ENCODE measurements around the gene LRRC42. TPM values are rescaled to one million over a fixed set of nuclear protein-coding genes. Genes with fewer than 3 reads are reported as not detected.

LRRC42 gene
- polyA plus RNA-seq, 2 of the 4 experiments (the other 2 are of a cell fraction), result 29.7 to 35.1 TPM

DNA sequence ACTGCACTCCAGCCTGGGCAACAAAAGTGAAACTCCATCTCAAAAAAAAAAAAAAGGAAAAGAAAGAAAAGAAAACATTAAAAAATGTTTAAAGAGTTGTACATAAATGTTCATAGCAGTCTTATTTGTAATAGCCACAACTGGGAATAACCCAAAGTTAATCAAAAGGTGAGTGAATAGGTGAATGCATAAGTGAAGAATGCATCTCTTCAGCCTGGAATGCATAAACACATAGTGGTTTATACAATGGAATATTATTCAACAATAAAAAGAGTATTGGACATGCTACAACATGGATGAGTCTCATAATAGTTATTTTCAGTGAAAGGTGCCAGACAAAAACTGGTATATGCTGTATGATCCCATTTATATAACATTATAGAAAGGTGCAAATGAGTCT lies 53.8 kb downstream of the LRRC42 start:
- DNase-seq (ENCODE audit: low read depth in 1 of 2, low spot score in 1 of 2), result no peak
- H3K9me3 ChIP-seq, result no peaks in the 10 kb centered on the region
- no peaks in the 10 kb centered on the region for H3K4me1 ChIP-seq
- no peak overlapping the region for H3K4me3 ChIP-seq
- no peak for TF ChIP-seq EHF (CRISPR knock-in tag; IDR thresholded peaks at IDR 0.05)
- TF ChIP-seq FOSB (CRISPR knock-in tag; IDR thresholded peaks at IDR 0.05), result no peak
- no peak for TF ChIP-seq SREBF2 (IDR thresholded peaks at IDR 0.05)
- TF ChIP-seq, protein P1, sequence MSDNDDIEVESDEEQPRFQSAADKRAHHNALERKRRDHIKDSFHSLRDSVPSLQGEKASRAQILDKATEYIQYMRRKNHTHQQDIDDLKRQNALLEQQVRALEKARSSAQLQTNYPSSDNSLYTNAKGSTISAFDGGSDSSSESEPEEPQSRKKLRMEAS (IDR thresholded peaks at IDR 0.05), result no peak
- no peak for TF ChIP-seq CBX2 (IDR thresholded peaks at IDR 0.05; ENCODE audit: borderline replicate concordance, low read depth)
- no peak for TF ChIP-seq GATA3 (IDR thresholded peaks at IDR 0.05; ENCODE audit: borderline replicate concordance)
- TF ChIP-seq ZSCAN20 (CRISPR knock-in tag; IDR thresholded peaks at IDR 0.05), result no peak
- TF ChIP-seq ESRRA (IDR thresholded peaks at IDR 0.05; ENCODE audit: borderline replicate concordance, low read length), result no peak
- ChIA-PET CTCF (no interaction called here), POLR2A (no interaction called here)
- H3K4me2 ChIP-seq, result no peak overlapping the region
- no peak for FAIRE-seq
- ATAC-seq, result no peak
- no peak overlapping the region for H3K27ac ChIP-seq

DNA sequence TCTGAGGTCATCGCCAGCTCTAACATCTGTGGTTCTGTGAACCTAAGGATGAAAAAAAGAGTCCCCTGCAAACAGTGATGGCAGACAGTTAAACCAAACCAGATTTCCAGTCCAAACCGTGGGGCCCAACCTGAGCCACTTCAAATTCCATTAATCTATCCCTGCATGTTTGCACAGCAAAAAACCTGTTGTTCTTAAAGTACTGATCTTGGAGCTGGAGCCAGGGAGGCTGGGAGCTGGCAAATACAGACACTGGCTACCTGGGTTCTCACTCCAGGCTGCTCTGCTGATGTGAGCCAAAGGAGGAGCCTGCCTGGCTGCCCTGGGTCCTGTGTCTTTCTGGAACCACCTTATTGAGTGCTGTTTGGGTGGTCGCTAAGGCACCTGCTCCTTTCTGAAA lies 55.4 kb downstream of the LRRC42 start:
- FAIRE-seq, result no peak
- CTCF ChIA-PET, result no interaction called here
- Histone ChIP-seq H3K27ac (no peak overlapping the region), H3K4me3 (no peak overlapping the region), H3K9me3 (no peaks in the 10 kb centered on the region), H3K4me1 (no peaks in the 10 kb centered on the region), H3K4me2 (no peak overlapping the region)
- no peak for DNase-seq (ENCODE audit: low read depth in 1 of 2, low spot score in 1 of 2)
- ATAC-seq, result no peak; a peak in 1 of 6 replicates
- TF ChIP-seq POLR2A (IDR thresholded peaks at IDR 0.05; ENCODE audit: low read length) (no peak), HOXA7 (CRISPR knock-in tag; IDR thresholded peaks at IDR 0.05) (no peak), HEYL (CRISPR knock-in tag; IDR thresholded peaks at IDR 0.05) (no peak), NR3C1 (IDR thresholded peaks at IDR 0.05) (no peak), FOSL2 (IDR thresholded peaks at IDR 0.05) (no peak), FOSL2 (CRISPR knock-in tag; IDR thresholded peaks at IDR 0.05) (no peak), MAZ (IDR thresholded peaks at IDR 0.05; ENCODE audit: borderline replicate concordance, low read depth, low read length) (no peak), ZFP36 (IDR thresholded peaks at IDR 0.05; ENCODE audit: borderline replicate concordance, partially characterized antibody) (no peak), RAD21 (conservative IDR thresholded peaks at IDR 0.05 in 1 of 2, IDR thresholded peaks at IDR 0.05 in 1 of 2) (no peak), ESRRA (IDR thresholded peaks at IDR 0.05; ENCODE audit: borderline replicate concordance, low read length) (no peak), EHF (CRISPR knock-in tag; IDR thresholded peaks at IDR 0.05) (no peak), HOXB5 (CRISPR knock-in tag; IDR thresholded peaks at IDR 0.05) (no peak), CBX8 (IDR thresholded peaks at IDR 0.05) (no peak), CBX2 (IDR thresholded peaks at IDR 0.05; ENCODE audit: borderline replicate concordance, low read depth) (no peak), KDM1A (IDR thresholded peaks at IDR 0.05; ENCODE audit: low read depth) (no peak)
- TF ChIP-seq, protein P2, sequence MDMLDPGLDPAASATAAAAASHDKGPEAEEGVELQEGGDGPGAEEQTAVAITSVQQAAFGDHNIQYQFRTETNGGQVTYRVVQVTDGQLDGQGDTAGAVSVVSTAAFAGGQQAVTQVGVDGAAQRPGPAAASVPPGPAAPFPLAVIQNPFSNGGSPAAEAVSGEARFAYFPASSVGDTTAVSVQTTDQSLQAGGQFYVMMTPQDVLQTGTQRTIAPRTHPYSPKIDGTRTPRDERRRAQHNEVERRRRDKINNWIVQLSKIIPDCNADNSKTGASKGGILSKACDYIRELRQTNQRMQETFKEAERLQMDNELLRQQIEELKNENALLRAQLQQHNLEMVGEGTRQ (IDR thresholded peaks at IDR 0.05), result no peak
- TF ChIP-seq, protein P3, sequence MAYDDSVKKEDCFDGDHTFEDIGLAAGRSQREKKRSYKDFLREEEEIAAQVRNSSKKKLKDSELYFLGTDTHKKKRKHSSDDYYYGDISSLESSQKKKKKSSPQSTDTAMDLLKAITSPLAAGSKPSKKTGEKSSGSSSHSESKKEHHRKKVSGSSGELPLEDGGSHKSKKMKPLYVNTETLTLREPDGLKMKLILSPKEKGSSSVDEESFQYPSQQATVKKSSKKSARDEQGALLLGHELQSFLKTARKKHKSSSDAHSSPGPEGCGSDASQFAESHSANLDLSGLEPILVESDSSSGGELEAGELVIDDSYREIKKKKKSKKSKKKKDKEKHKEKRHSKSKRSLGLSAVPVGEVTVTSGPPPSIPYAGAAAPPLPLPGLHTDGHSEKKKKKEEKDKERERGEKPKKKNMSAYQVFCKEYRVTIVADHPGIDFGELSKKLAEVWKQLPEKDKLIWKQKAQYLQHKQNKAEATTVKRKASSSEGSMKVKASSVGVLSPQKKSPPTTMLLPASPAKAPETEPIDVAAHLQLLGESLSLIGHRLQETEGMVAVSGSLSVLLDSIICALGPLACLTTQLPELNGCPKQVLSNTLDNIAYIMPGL (CRISPR knock-in tag; IDR thresholded peaks at IDR 0.05; ENCODE audit: borderline replicate concordance), result no peak
- TF ChIP-seq, protein P4, sequence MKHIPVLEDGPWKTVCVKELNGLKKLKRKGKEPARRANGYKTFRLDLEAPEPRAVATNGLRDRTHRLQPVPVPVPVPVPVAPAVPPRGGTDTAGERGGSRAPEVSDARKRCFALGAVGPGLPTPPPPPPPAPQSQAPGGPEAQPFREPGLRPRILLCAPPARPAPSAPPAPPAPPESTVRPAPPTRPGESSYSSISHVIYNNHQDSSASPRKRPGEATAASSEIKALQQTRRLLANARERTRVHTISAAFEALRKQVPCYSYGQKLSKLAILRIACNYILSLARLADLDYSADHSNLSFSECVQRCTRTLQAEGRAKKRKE (CRISPR knock-in tag; IDR thresholded peaks at IDR 0.05; ENCODE audit: low read depth), result no peak
- POLR2A ChIA-PET, result no interaction called here
- WGBS (ENCODE audit: missing lambda C conversion rate), result 33% methylated on average over 3 of the region's 3 CpGs

Measured in A549 (cell line).